Mesothelial cell of epicardium (in vitro differentiated cells): ENCODE data around the gene EIF4E. TPM values are rescaled to one million over a fixed set of nuclear protein-coding genes. Genes with fewer than 3 reads are reported as not detected.
"Not testable (repeated sequence)": the region's sequence is repeated elsewhere in the genome, so short reads cannot be mapped to it uniquely, and the experiment has no call there.

Experiments used
- DNase-seq, 2 experiments: peaks; one replicate each; pipeline ENCODE4 v3.0.0; 2021; ENCODE audit warnings: low spot score in 2 of 2; ENCODE audit not compliant: unreplicated experiment in 2 of 2
- H3K27ac Mint-ChIP-seq: 2 replicates; pipeline ENCODE4 v1.8.0; 2021; ENCODE audit warnings: mixed read lengths
- H3K27me3 Mint-ChIP-seq: 2 replicates; pipeline ENCODE4 v1.8.0; 2021; ENCODE audit warnings: low read depth, mixed read lengths
- H3K36me3 Mint-ChIP-seq: 2 replicates; pipeline ENCODE4 v1.8.0; 2021; ENCODE audit warnings: mixed read lengths
- H3K4me1 Mint-ChIP-seq: 2 replicates; pipeline ENCODE4 v1.8.0; 2021; ENCODE audit warnings: mixed read lengths
- H3K4me3 Mint-ChIP-seq: 2 replicates; pipeline ENCODE4 v1.8.0; 2021; ENCODE audit warnings: mild to moderate bottlenecking, moderate library complexity, mixed read lengths
- H3K9me3 Mint-ChIP-seq: 2 replicates; pipeline ENCODE4 v1.8.0; 2021; ENCODE audit warnings: mixed read lengths
- CTCF ChIP-seq: fragments of 200-600 bp; sonication (generic); IDR thresholded peaks from one replicate; pipeline ENCODE4 v1.5.0; 2021; ENCODE audit warnings: antibody characterized with exemption; ENCODE audit not compliant: unreplicated experiment
- total RNA-seq: library from RNA; stranded (reverse); gene quantifications from 3 replicates; pipeline ENCODE4 v1.2.1, GENCODE V29; 2021

EIF4E gene
- total RNA-seq, 1 donor from 2014 or later, result 87.9 TPM

- peaks cover 4% of the 10 kb centered on the region for H3K36me3 Mint-ChIP-seq
- H3K27me3 Mint-ChIP-seq, result no peaks in the 10 kb centered on the region
- H3K4me3 Mint-ChIP-seq, result peak overlapping the region; percentile 87
- peaks cover 8% of the 10 kb centered on the region for H3K9me3 Mint-ChIP-seq
- DNase-seq, result no peak
- H3K27ac Mint-ChIP-seq, result peak overlapping the region; percentile 94
- TF ChIP-seq CTCF, result no peak
- peaks cover 16% of the 10 kb centered on the region for H3K4me1 Mint-ChIP-seq
Measured at GRCh38 chr4:98929341-98930267, 671 bp upstream of the EIF4E start.

- H3K4me1 Mint-ChIP-seq, result peaks cover 16% of the 10 kb centered on the region
- H3K9me3 Mint-ChIP-seq, result peaks cover 8% of the 10 kb centered on the region
- peak; percentile 54 to 75 for DNase-seq
- H3K36me3 Mint-ChIP-seq, result peaks cover 4% of the 10 kb centered on the region
- TF ChIP-seq CTCF, result no peak
- peak overlapping the region; percentile 87 for H3K4me3 Mint-ChIP-seq
- no peaks in the 10 kb centered on the region for H3K27me3 Mint-ChIP-seq
- peak overlapping the region; percentile 94 for H3K27ac Mint-ChIP-seq
Measured at GRCh38 chr4:98928131-98928504, 815 bp downstream of the EIF4E start.

GRCh38 chr4:98926257-98926656, 2.7 kb downstream of the EIF4E start:
- H3K4me3 Mint-ChIP-seq, H3K36me3 Mint-ChIP-seq, H3K9me3 Mint-ChIP-seq, H3K27ac Mint-ChIP-seq, H3K27me3 Mint-ChIP-seq, DNase-seq: not testable (repeated sequence)
- peaks cover 16% of the 10 kb centered on the region for H3K4me1 Mint-ChIP-seq

GRCh38 chr4:98921292-98921691, 7.6 kb downstream of the EIF4E start:
- TF ChIP-seq CTCF, result no peak
- no peak for DNase-seq
- no peaks in the 10 kb centered on the region for H3K4me1 Mint-ChIP-seq
- H3K4me3 Mint-ChIP-seq, result no peak overlapping the region
- H3K9me3 Mint-ChIP-seq, result peaks cover 5% of the 10 kb centered on the region
- no peaks in the 10 kb centered on the region for H3K27me3 Mint-ChIP-seq
- H3K36me3 Mint-ChIP-seq, result peaks cover 12% of the 10 kb centered on the region
- H3K27ac Mint-ChIP-seq, result no peak overlapping the region

- Mint-ChIP-seq H3K27ac (no peak overlapping the region), H3K36me3 (peaks cover 9% of the 10 kb centered on the region), H3K4me1 (no peaks in the 10 kb centered on the region), H3K4me3 (no peak overlapping the region), H3K27me3 (no peaks in the 10 kb centered on the region), H3K9me3 (peaks cover 5% of the 10 kb centered on the region)
- no peak for DNase-seq
- TF ChIP-seq CTCF, result no peak
Measured at GRCh38 chr4:98919996-98920395, 8.9 kb downstream of the EIF4E start.

GRCh38 chr4:98910728-98911127, 18.2 kb downstream of the EIF4E start:
- H3K36me3 Mint-ChIP-seq, H3K27me3 Mint-ChIP-seq, H3K27ac Mint-ChIP-seq, H3K9me3 Mint-ChIP-seq, DNase-seq, H3K4me3 Mint-ChIP-seq: not testable (repeated sequence)
- peaks cover 29% of the 10 kb centered on the region for H3K4me1 Mint-ChIP-seq
